ENCODE results near the gene OTOA.
"Not testable (repeated sequence)": the region's sequence is repeated elsewhere in the genome, so short reads cannot be mapped to it uniquely, and the experiment has no call there.

OTOA gene

GRCh38 chr16:21642861-21643260 lies 20.9 kb upstream of the OTOA start:
- no peak for DNase-seq

- no peak for DNase-seq
These were observed 20.0 kb upstream of the OTOA start for GRCh38 chr16:21643785-21644184.

- no peak for DNase-seq
These were observed 19.1 kb upstream of the OTOA start for GRCh38 chr16:21644674-21645073.

DNA sequence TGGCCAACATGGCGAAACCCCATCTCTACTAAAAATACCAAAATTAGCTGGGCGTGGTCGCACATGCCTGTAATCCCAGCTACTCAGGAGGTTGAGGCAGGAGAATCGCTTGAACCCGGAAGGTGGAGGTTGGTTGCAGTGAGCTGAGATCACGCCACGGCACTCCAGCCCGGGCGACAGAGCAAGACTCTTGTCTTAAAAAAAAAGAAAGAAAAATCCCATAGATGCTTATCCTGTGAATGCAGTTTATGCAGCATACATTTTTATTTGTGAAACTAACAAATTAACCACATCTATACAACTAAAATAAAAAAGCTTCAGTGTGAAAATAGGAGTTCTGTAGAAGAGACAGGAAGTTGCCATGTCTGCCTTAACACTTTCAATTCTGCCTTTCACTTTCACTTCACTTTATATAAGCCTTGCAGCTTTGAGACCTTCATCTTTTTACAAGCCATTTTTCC lies 18.5 kb upstream of the OTOA start:
- no peak for DNase-seq

- no peak for DNase-seq
These were observed 17.7 kb upstream of the OTOA start for GRCh38 chr16:21646091-21646490.

DNA sequence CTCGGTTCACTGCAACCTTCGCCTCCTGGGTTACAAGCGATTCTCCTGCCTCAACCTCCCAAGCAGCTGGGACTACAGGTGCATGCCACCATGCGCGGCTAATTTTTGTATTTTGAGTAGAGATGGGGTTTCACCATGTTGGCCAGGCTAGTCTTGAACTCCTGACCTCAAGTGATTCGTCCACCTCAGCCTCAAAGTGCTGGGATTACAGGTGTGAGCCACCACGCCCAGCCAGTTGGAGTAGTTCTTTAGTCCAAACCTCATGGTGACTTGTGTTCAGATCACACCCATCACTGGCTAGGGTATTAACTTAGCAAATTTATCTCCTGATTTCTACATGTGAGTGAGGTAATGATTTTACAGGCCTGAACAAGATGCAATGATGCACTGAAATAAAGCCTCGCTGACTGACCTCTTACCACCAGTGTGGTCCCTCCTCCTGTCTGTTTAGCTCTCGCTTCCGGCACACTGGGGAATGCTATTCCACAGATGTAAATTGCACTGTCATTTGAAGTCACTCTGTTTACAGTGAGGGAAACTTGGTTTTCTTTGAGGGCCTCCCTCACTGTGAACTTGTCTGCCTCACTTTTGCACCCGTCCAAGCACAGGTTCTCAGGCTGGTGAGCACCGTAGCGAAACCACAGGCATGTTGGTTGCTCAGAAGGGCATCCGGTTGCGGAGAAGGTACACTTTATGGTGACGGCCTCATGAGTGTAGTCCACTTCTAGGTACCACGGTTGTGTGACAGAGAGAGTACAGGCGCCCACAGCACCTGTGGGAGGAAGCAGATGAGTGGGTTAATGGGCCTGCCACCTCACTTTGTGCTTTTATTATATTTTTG lies 16.8 kb upstream of the OTOA start:
- DNase-seq = no peak

DNA sequence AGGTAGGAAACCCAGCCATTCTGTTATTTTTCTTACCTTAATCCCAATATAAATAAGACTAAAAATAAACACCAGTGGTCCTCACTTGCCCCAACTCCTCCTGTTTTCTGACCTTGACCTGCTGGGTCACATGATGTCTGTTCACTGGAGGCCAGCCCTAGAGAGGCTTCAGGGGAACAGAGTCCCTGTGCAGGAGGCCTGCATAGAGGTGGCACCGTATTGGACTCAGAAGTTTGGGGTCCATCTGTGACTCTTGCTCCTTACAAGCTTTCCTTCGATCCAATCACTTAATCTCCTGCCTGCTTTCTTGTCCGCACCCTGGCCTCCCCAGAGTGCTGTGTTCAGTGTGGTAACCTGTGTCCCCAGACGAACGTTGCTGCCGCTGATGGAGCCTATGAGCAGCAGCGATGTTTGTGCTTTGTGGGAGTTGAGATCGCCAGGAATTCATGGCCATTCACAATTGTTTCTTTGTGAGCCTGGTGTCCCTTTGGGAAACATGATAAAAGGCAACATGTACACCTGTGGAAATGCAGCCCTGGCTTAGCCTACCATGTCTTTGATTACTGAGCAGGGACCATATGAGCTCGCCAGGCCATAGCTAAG lies 16.1 kb upstream of the OTOA start:
- no peak for DNase-seq

- DNase-seq = not testable (repeated sequence)
These were observed 13.9 kb upstream of the OTOA start for GRCh38 chr16:21649826-21650406.

- DNase-seq = no peak
These were observed 13.2 kb upstream of the OTOA start for GRCh38 chr16:21650521-21650920.

- DNase-seq = no peak
These were observed 12.3 kb upstream of the OTOA start for GRCh38 chr16:21651515-21651914.

DNA sequence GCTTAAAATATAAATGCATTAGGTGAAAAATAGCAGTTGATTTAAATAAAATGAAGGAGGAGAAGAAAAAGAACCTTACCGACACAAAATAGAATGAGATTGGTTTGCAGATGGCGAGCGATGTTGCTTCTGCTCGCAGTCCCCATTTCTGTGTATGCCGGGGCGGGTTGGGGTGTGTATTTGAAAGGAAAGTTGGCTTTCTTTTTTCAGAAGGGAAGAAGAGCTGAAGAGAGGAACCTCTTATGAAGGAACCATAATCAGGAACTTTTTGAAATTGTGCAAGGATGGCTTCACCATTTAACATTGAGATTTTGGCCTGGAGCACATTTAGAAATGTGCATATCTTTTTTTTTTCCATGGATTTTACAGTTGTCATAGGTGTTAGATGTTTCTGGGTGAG lies 11.3 kb upstream of the OTOA start, which contains the start of gene IGSF6:
Gene IGSF6, minus strand, starts transcription at position 156 of the 400 bp plus-strand sequence. Its CDS starts 10 bp downstream, at position 146.
- DNase-seq = no peak

DNA sequence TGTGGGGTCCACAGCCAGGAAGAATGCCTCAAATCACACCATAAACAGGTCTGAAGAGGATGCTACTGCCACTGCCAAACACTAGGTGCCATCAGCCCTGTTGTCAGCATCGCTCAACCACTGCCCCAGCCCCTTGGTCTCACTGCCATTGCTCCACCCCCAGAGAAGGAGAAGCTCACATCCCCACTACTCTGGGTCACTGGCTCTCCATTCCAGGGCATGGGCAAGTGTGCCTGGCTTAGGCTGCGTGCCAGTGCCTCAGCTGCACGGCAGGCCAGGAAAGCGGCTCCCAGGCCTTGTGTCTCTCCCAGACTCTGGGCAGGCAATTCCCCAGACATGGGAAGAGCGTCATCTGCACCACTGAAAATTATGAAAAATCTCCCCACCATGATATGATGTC lies 10.2 kb upstream of the OTOA start:
- no peak for DNase-seq

GRCh38 chr16:21654466-21654865 lies 9.3 kb upstream of the OTOA start:
- no peak for DNase-seq

GRCh38 chr16:21654881-21655280 lies 8.9 kb upstream of the OTOA start:
- no peak for DNase-seq

GRCh38 chr16:21656795-21657768 lies 6.7 kb upstream of the OTOA start:
- no peak for DNase-seq

DNA sequence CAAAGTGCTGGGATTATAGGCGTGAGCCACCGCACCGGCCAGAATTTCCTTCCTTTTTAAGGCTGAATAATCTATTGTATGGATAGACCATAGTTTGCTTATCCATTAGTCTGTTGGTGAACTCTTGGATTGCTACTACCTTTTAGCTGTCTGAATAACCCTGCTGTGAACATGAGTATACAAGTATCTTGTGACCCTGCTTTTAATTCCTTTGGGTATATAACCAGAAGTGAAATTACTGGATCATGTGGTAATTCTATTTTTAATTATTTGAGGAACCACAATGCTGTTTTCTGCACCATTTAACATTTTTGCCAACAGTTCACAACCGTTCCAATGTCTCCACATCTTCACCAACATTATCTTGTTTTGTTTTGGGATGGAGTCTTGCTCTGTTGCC lies 4.6 kb upstream of the OTOA start:
- no peak for DNase-seq

- DNase-seq = no peak
These were observed 1.2 kb downstream of the OTOA start for GRCh38 chr16:21664801-21665492.

GRCh38 chr16:21666772-21667171 lies 3.0 kb downstream of the OTOA start:
- DNase-seq = no peak

DNA sequence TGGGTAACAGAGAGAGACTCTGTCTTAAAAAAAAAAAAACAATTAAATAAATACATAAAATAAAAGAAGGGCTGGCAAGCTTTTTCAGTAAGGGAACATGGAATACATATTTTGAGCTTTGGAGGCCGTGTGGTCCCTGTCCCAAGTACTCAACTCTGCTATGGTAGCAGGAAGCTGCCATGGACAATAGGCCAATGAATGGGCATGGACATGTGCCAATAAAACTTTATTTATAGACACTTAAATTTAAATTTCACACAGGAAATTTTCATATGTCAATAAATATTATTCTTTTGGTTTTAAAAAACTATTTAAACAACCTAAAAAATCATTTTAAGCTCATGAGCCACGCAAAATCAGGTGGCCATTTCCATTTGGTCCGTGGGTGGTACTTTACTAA lies 3.8 kb downstream of the OTOA start:
- no peak for DNase-seq

DNA sequence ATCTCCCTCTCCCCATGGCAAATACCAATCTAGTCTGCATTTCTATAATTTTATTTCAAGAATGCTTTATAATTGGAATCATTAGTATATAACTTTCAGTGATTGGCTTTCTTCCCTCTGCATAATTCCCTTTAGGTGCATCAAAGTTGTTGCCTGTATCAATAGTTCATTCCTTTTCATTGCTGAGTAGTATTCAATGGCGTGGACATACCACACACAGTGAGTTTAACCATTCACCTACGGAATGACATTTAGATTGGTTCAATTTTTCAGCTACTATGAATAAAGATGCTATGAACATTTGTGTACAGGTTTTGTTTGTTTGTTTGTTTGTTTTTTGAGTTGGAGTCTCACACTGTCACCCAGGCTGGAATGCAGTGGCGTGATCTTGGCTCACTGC lies 9.7 kb downstream of the OTOA start:
- DNase-seq = no peak

DNA sequence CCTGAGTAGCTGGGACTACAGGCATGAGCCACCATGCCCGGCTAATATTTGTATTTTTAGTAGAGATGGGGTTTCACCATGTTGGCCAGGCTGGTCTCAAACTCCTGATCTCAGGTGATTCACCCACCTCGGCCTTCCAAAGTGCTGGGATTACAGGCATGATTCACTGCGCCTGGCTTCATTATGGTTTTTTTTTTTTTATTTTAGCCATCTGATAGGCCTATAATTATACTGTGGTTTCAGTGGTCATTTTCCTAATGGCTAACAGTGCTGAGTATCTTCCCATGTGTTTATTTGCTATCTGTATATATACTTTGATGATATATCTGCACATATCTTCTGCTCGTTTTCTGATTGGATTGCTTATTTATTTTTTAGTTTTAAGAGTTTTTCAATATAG lies 10.7 kb downstream of the OTOA start:
- DNase-seq = not testable (repeated sequence)

DNA sequence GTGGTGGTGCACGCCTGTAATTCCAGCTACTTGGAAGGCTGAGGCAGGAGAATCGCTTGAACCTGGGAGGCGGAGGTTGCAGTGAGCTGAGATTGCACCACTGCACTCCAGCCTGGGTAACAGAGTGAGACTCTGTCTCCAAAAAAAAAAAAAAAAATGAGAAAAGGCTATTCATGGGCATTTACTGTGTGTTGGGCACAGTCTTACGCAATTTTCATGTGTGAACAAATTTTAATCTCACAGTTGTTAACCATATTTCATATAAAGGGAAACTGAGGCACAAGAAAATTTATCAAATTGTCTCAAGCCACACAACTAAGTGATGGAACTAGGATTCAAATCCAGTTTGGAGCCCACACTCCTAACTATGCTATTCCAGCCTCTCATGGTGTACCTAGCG lies 16.9 kb downstream of the OTOA start:
- not testable (repeated sequence) for DNase-seq

Measured in DMS 273 treated with DMSO at 0.1 percent for 48 hours (cell line).